ENCODE results near the gene MCM10.

DNA sequence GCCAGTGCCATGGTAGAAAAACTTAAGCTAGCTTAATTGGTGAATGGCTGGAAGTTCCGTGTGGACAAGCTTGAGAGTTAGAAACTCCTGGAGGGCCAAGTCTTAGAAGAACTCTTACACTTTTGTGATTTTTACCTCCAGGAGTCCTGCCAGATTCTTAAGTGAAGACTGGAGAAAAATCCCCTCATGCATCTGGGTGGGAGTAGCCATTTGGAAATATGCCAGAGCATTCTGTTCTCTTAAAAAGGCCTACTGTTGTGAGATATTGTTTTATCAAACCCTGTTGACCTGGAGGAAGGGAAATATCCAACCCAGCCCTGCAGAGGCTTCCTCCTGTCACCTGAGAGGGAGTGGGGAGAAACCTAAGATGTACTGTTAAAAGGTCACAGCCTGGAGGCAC, 17.6 kb upstream of the MCM10 start:
- TF ChIP-seq POLR2A (IDR thresholded peaks at IDR 0.05; ENCODE audit: low read length) (no peak), GATA1 (IDR thresholded peaks at IDR 0.05; ENCODE audit: low read depth, low read length) (no peak)
